Measurements from ENCODE around the gene RNF212B.
"Not testable (repeated sequence)": the region's sequence is repeated elsewhere in the genome, so short reads cannot be mapped to it uniquely, and the experiment has no call there.

Gene RNF212B

GRCh38 chr14:23243066-23243465, 5.3 kb downstream of the RNF212B start:
- DNase-seq, result no peak

GRCh38 chr14:23245282-23245681, 7.5 kb downstream of the RNF212B start:
- no peak for DNase-seq

- no peak for DNase-seq
Observed at GRCh38 chr14:23248601-23249000, 10.9 kb downstream of the RNF212B start.

GRCh38 chr14:23249824-23250223, 12.1 kb downstream of the RNF212B start:
- no peak for DNase-seq

- no peak for DNase-seq
Observed at GRCh38 chr14:23252006-23252405, 14.3 kb downstream of the RNF212B start.

- DNase-seq, result no peak
Observed at GRCh38 chr14:23252420-23253333, 14.9 kb downstream of the RNF212B start.

- no peak for DNase-seq
Observed at GRCh38 chr14:23258256-23258655, 20.5 kb downstream of the RNF212B start.

- DNase-seq, result no peak
Observed at GRCh38 chr14:23259426-23259825, 21.7 kb downstream of the RNF212B start.

GRCh38 chr14:23260849-23261248, 23.1 kb downstream of the RNF212B start:
- DNase-seq, result not testable (repeated sequence)

GRCh38 chr14:23269193-23269592, 31.5 kb downstream of the RNF212B start:
- DNase-seq, result no peak

GRCh38 chr14:23275412-23275811, 37.7 kb downstream of the RNF212B start:
- DNase-seq, result no peak

GRCh38 chr14:23277189-23277588, 39.5 kb downstream of the RNF212B start:
- DNase-seq, result no peak

- not testable (repeated sequence) for DNase-seq
Observed at GRCh38 chr14:23277928-23278327, 40.2 kb downstream of the RNF212B start.

GRCh38 chr14:23281247-23281646, 43.5 kb downstream of the RNF212B start:
- DNase-seq, result no peak

GRCh38 chr14:23284654-23285529, 47.2 kb downstream of the RNF212B start:
- DNase-seq, result peak in 1 of 2 donors; percentile 18

- no peak for DNase-seq
Observed at GRCh38 chr14:23285530-23286019, 47.8 kb downstream of the RNF212B start.

GRCh38 chr14:23286020-23286901, 48.5 kb downstream of the RNF212B start, which contains the start of gene HOMEZ:
TSS of gene HOMEZ (minus strand) at chr14:23286132. CDS start at chr14:23285952, 180 bp downstream.
- DNase-seq, result peak; percentile 97

- DNase-seq, result no peak
Observed at GRCh38 chr14:23286902-23287479, 49.3 kb downstream of the RNF212B start.

GRCh38 chr14:23294734-23295561, 57.2 kb downstream of the RNF212B start:
- DNase-seq, result peak; percentile 63 to 75

- DNase-seq, result no peak
Observed at GRCh38 chr14:23296012-23296777, 58.5 kb downstream of the RNF212B start.
